BJ (cell line): ENCODE measurements around the gene PICALM. TPM values are rescaled to one million over a fixed set of nuclear protein-coding genes. Genes with fewer than 3 reads are reported as not detected.

Experiments
- CTCF ChIA-PET: fragments of 350-600 bp; formaldehyde crosslinking; extraction: SDS; loops from one replicate; lab custom pipeline; 2021; ENCODE audit warnings: antibody characterized with exemption, inconsistent platforms; lab: Yijun Ruan, JAX
- POLR2A ChIA-PET: fragments of 300-600 bp; sonication (Branson Sonifier 250); formaldehyde crosslinking; extraction: SDS; loops from one replicate; lab custom pipeline; 2021; ENCODE audit warnings: antibody characterized with exemption; lab: Charles Lee
- DNase-seq: peaks from one replicate; pipeline ENCODE4 v3.0.0-alpha.2; 2011; ENCODE audit warnings: low read depth
- H3K27me3 ChIP-seq: 2 replicates; pipeline ENCODE4 v1.6.0; 2011; ENCODE audit warnings: low read length; ENCODE audit not compliant: control insufficient read depth, insufficient read depth
- H3K36me3 ChIP-seq: 2 replicates; pipeline ENCODE4 v1.5.1; 2011; ENCODE audit warnings: low read length; ENCODE audit not compliant: control insufficient read depth, insufficient read depth
- H3K4me3 ChIP-seq: 2 replicates; pipeline ENCODE4 v1.5.1; 2011; ENCODE audit warnings: low read depth, mild to moderate bottlenecking, control low read depth, low read length
- polyA plus RNA-seq: library from polyadenylated mRNA; depleted of rRNA; stranded (reverse); fragments of >200 nt; gene quantifications from 2 replicates; pipeline ENCODE4 v1.2.3, GENCODE V29; 2011
- TF ChIP-seq, protein P1 (sequence below): IDR thresholded peaks from 2 replicates; pipeline ENCODE4 v1.5.1; 2011; ENCODE audit warnings: low read depth, mild to moderate bottlenecking, control low read depth, inconsistent platforms, low read length, moderate library complexity; ENCODE audit not compliant: insufficient read depth

The PICALM gene
- polyA plus RNA-seq, 1 experiment = 215 TPM

DNA sequence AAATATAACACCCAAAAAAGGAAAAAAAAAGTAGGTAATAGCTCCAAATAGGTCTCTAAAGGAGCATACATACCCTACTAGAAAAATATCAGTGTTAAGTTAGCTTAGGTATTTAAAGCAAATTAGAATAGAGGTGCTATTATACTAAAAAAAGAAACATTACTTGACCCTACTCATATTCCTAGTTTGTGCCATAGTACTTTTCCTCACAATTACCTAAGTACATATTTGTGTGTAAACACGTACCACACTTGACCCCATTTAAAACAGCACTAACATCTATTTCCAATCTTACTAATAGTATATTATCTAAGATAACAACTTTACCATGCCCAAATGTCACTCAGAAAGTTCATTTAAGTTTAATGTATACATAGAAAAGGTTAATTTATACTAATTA is 57.7 kb downstream of the PICALM start:
- Histone ChIP-seq H3K27me3 (no peaks in the 10 kb centered on the region), H3K36me3 (peaks cover 5% of the 10 kb centered on the region), H3K4me3 (no peak overlapping the region)
- ChIA-PET POLR2A (no interaction called here), CTCF (interaction anchor here (1.0 to 1.1 kb wide), 2 partner anchors 156 to 182 kb away, joined by 3 read pairs; partner anchors contain the start of gene CCDC83)
- DNase-seq = no peak
- TF ChIP-seq, protein P1, sequence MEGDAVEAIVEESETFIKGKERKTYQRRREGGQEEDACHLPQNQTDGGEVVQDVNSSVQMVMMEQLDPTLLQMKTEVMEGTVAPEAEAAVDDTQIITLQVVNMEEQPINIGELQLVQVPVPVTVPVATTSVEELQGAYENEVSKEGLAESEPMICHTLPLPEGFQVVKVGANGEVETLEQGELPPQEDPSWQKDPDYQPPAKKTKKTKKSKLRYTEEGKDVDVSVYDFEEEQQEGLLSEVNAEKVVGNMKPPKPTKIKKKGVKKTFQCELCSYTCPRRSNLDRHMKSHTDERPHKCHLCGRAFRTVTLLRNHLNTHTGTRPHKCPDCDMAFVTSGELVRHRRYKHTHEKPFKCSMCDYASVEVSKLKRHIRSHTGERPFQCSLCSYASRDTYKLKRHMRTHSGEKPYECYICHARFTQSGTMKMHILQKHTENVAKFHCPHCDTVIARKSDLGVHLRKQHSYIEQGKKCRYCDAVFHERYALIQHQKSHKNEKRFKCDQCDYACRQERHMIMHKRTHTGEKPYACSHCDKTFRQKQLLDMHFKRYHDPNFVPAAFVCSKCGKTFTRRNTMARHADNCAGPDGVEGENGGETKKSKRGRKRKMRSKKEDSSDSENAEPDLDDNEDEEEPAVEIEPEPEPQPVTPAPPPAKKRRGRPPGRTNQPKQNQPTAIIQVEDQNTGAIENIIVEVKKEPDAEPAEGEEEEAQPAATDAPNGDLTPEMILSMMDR = no peak

DNA sequence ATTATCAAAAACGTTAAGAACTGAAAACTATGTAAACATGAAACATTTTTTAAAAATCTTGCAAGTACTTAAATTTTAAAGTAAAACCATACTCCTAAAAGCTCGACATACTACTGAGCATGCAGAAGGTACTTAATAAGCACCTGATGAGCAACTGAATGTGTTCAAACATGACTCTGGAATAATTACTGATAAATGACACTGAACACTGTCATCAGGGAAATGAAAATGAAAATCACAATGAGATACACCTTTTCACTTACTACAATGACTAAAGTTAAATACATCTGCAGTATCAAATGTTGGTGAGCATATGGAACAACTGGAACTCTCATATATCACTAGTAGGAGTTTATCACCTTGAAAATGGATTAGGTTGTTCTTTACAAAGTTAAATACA is 65.2 kb downstream of the PICALM start:
- TF ChIP-seq, protein P1 = no peak
- POLR2A ChIA-PET = no interaction called here
- Histone ChIP-seq H3K36me3 (peaks cover 13% of the 10 kb centered on the region), H3K27me3 (no peaks in the 10 kb centered on the region), H3K4me3 (no peak overlapping the region)
- DNase-seq = no peak
- CTCF ChIA-PET = no interaction called here

DNA sequence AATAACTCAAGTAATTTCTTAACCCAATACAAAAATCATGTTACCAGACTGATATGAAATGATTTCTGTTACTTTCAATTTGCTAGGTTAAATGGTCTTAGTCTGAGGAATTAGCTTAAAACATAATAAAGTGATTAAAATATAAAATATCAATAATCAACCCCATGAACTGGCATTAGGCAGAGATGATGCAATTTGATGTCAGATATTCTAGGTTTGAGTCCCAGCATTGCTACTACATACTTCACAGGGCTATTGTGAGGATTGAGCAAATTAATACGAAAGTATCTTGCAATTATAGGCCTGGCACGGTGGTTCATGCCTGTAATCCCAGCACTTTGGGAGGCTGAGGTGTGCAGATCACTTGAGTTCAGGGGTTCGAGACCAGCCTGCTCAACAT is 66.5 kb downstream of the PICALM start:
- TF ChIP-seq, protein P1 = no peak
- H3K27me3 ChIP-seq = no peaks in the 10 kb centered on the region
- no peak overlapping the region for H3K4me3 ChIP-seq
- H3K36me3 ChIP-seq = peaks cover 13% of the 10 kb centered on the region
- POLR2A ChIA-PET = no interaction called here
- DNase-seq = no peak
- CTCF ChIA-PET = no interaction called here

DNA sequence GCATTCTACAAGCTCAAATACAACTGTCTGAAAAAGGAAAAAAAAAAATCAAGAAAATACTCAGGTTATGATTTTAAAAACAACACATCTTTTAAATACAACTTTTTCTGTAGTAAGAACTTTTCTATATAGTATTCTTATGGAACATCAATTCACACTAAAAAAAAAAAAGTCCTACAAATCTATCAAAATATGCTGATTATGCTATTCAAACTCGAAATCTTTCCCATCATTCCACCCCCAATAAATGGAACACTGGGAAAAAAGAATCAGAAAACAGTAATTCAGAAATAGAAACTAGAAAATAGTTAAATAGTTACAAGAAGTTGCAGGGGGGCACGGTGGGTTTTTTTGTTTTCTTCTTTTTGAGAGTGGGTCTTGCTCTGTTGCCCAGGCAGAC is 77.4 kb downstream of the PICALM start:
- ChIA-PET CTCF (no interaction called here), POLR2A (no interaction called here)
- Histone ChIP-seq H3K36me3 (peaks cover 3% of the 10 kb centered on the region; the same call in 1 of the 2 replicates), H3K27me3 (no peaks in the 10 kb centered on the region), H3K4me3 (no peak overlapping the region)
- no peak for DNase-seq
- TF ChIP-seq, protein P1 = no peak

DNA sequence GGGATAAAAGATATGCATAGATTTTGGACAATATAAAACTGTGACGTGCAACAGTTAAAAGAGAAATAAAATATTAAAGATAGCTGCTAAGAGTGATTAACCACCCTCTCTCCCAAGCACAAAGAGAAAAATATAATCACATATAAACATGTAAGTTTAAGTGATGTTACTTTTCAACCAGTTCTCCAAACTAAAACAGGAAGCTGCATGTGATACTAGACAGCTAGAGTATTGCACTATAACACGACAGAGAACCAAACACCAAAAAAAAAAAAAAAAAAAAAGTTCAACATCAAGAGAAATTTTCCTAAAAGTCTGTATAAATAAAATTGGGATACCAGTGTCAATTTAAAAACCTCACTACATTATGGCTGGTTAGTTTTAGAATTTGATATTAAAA is 79.1 kb downstream of the PICALM start:
- ChIA-PET CTCF (interaction anchor here (1.0 kb wide), 1 partner anchor 10 kb away, joined by 3 read pairs; no protein-coding TSS in a partner anchor), POLR2A (no interaction called here)
- TF ChIP-seq, protein P1 = no peak
- Histone ChIP-seq H3K27me3 (no peaks in the 10 kb centered on the region), H3K4me3 (no peak overlapping the region), H3K36me3 (peaks cover 3% of the 10 kb centered on the region; the same call in 1 of the 2 replicates)
- no peak for DNase-seq
